Natural killer cell (primary cell): ENCODE results near the gene EEF1A2. TPM values are rescaled to one million over a fixed set of nuclear protein-coding genes. Genes with fewer than 3 reads are reported as not detected.

Source experiments
- ATAC-seq, 3 donors: fragments of 150-1000 bp in 2 of 3; fragments of 200-7000 bp in 1 of 3; cut with Tn5 transposase; 1 replicate in 1 of 3; 2 replicates in 2 of 3; pipeline ENCODE4 v1.10.0; 2021; ENCODE audit warnings: mild to moderate bottlenecking in 2 of 3, moderate library complexity in 2 of 3
- DNase-seq, 2 donors: peaks; one replicate each; pipeline versions ENCODE4 v3.0.0 to v3.0.0-alpha.2; 2013 to 2021; ENCODE audit warnings: mixed read lengths in 1 of 2
- H3K27ac ChIP-seq: one replicate; pipeline ENCODE4 v1.5.1; 2013; ENCODE audit warnings: mild to moderate bottlenecking, low read length
- H3K27me3 ChIP-seq: one replicate; pipeline ENCODE4 v1.6.1; 2013; ENCODE audit warnings: low read length; ENCODE audit not compliant: control insufficient read depth, insufficient read depth
- H3K36me3 ChIP-seq: one replicate; pipeline ENCODE4 v1.6.1; 2013; ENCODE audit warnings: low read length; ENCODE audit not compliant: control insufficient read depth, insufficient read depth
- H3K4me1 ChIP-seq: one replicate; pipeline ENCODE4 v1.6.1; 2013; ENCODE audit warnings: low read length; ENCODE audit not compliant: control insufficient read depth, insufficient read depth
- H3K4me3 ChIP-seq: one replicate; pipeline ENCODE4 v1.5.1; 2013; ENCODE audit warnings: low read length
- H3K9me3 ChIP-seq: one replicate; pipeline ENCODE4 v1.6.1; 2013; ENCODE audit warnings: low read length; ENCODE audit not compliant: control insufficient read depth, insufficient read depth
- H3K27ac Mint-ChIP-seq, 2 donors: one replicate each; pipeline ENCODE4 v1.8.0; 2022; ENCODE audit warnings: mild to moderate bottlenecking in 2 of 2, mixed read lengths in 2 of 2, moderate library complexity in 1 of 2
- H3K27me3 Mint-ChIP-seq, 2 donors: one replicate each; pipeline ENCODE4 v1.8.0; 2022; ENCODE audit warnings: low read depth in 2 of 2, mixed read lengths in 2 of 2
- H3K36me3 Mint-ChIP-seq: one replicate; pipeline ENCODE4 v1.8.0; 2022; ENCODE audit warnings: mixed read lengths
- H3K4me1 Mint-ChIP-seq, 2 donors: one replicate each; pipeline ENCODE4 v1.8.0; 2022; ENCODE audit warnings: mixed read lengths in 2 of 2
- H3K4me3 Mint-ChIP-seq: one replicate; pipeline ENCODE4 v1.8.0; 2022; ENCODE audit warnings: mild to moderate bottlenecking, moderate library complexity, mixed read lengths
- H3K9me3 Mint-ChIP-seq, 2 donors: one replicate each; pipeline ENCODE4 v1.8.0; 2022; ENCODE audit warnings: mixed read lengths in 2 of 2
- CTCF ChIP-seq: fragments of 200-600 bp; IDR thresholded peaks from one replicate; pipeline ENCODE4 v1.8.0; 2022; ENCODE audit warnings: antibody characterized with exemption
- WGBS: methylation state at CpG from one replicate; pipeline ENCODE4 v1.1.7; 2013; ENCODE audit warnings: missing lambda C conversion rate; ENCODE audit not compliant: insufficient coverage; 5-methylcytosine and 5-hydroxymethylcytosine counted together
- intact Hi-C: fragments of 100-400 bp; cut with micrococcal nuclease; formaldehyde crosslinking; loops from one replicate; pipeline ENCODE4 v1.14.2; 2022
- total RNA-seq, 4 donors: library from RNA; stranded (reverse); fragments of 120-200 nt in 1 of 4; gene quantifications; one replicate each; pipeline versions ENCODE4 v1.2.3 to v1.2.4, GENCODE V29; 2013 to 2022

Gene EEF1A2
- total RNA-seq, 3 donors from 2014 or later (not counting 1 experiment from before 2014, with no cell fraction given): 0.14 to 0.86 (median 0.35) TPM

GRCh38 chr20:63538204-63539091 lies 39.6 kb upstream of the EEF1A2 start:
- intact Hi-C loops: loop anchor here (2.0 to 5.0 kb wide), 5 partner anchors 119 to 582 kb away; partner anchors contain the start of genes RTEL1, SAMD10 and TPD52L2
- no peaks in the 10 kb centered on the region for H3K27me3 ChIP-seq
- Mint-ChIP-seq H3K4me3 (peak overlapping the region; percentile 80), H3K4me1 (peaks cover 0 to 20% of the 10 kb centered on the region in 2 donors), H3K27ac (peak overlapping the region; percentile 77 to 91), H3K36me3 (no peaks in the 10 kb centered on the region), H3K27me3 (no peaks in the 10 kb centered on the region), H3K9me3 (no peaks in the 10 kb centered on the region)
- DNase-seq (peak in 1 of 2 donors; percentile 82), ATAC-seq (peak; percentile 4 to 15 (median 11))
- H3K4me1 ChIP-seq: peaks cover 35% of the 10 kb centered on the region
- WGBS: 55% methylated on average over 24 of the region's 27 CpGs
- peak overlapping the region; percentile 42 for H3K4me3 ChIP-seq
- peak; percentile 47 for TF ChIP-seq CTCF
- no peaks in the 10 kb centered on the region for H3K9me3 ChIP-seq
- H3K36me3 ChIP-seq: no peaks in the 10 kb centered on the region
- H3K27ac ChIP-seq: peak overlapping the region; percentile 88

GRCh38 chr20:63537525-63538203 lies 38.8 kb upstream of the EEF1A2 start:
- intact Hi-C loops: loop anchor here (2.0 to 5.0 kb wide), 5 partner anchors 120 to 583 kb away; partner anchors contain the start of genes RTEL1, SAMD10 and TPD52L2
- 3% methylated on average over 34 of the region's 34 CpGs for WGBS
- Mint-ChIP-seq H3K27me3 (no peaks in the 10 kb centered on the region), H3K9me3 (no peaks in the 10 kb centered on the region), H3K4me3 (peak overlapping the region; percentile 80), H3K4me1 (peaks cover 0 to 20% of the 10 kb centered on the region in 2 donors), H3K27ac (peak overlapping the region; percentile 77 to 91), H3K36me3 (no peaks in the 10 kb centered on the region)
- H3K27me3 ChIP-seq: no peaks in the 10 kb centered on the region
- ATAC-seq: peak; percentile 93 to 97 (median 93)
- H3K9me3 ChIP-seq: no peaks in the 10 kb centered on the region
- peak; percentile 99 for TF ChIP-seq CTCF
- H3K4me1 ChIP-seq: peaks cover 32% of the 10 kb centered on the region
- peak overlapping the region; percentile 42 for H3K4me3 ChIP-seq
- peak; percentile 95 to 98 for DNase-seq
- H3K36me3 ChIP-seq: no peaks in the 10 kb centered on the region
- H3K27ac ChIP-seq: peak overlapping the region; percentile 88

GRCh38 chr20:63536997-63537524 lies 38.2 kb upstream of the EEF1A2 start, which contains the start of gene PTK6:
PTK6 (minus strand) TSS chr20:63537376; CDS start chr20:63537314, 62 bp downstream.
- ATAC-seq: peak in 1 of 3 donors; percentile 2
- Mint-ChIP-seq H3K27ac (peak within 1 kb of the TSS; percentile 77 to 91), H3K4me1 (peaks cover 0 to 20% of the 10 kb centered on the region in 2 donors)

More at GRCh38 chr20:63536997-63537524, 38.2 kb upstream of the EEF1A2 start, which contains the start of gene PTK6:
- WGBS: 63% methylated on average over 29 of the region's 29 CpGs
- H3K27me3 Mint-ChIP-seq: peaks cover 0 to 2% of the 10 kb centered on the region in 2 donors
- H3K36me3 Mint-ChIP-seq: no peaks in the 10 kb centered on the region
- intact Hi-C loops: loop anchor here (5.0 kb wide), 2 partner anchors 120 to 440 kb away; partner anchors contain the start of genes RTEL1 and SAMD10
- H3K4me1 ChIP-seq: peaks cover 26% of the 10 kb centered on the region
- no peak for DNase-seq
- TF ChIP-seq CTCF: no peak
- no peaks in the 10 kb centered on the region for H3K27me3 ChIP-seq
- H3K36me3 ChIP-seq: no peaks in the 10 kb centered on the region
- H3K27ac ChIP-seq: peak within 1 kb of the TSS; percentile 88
- peak within 1 kb of the TSS; percentile 80 for H3K4me3 Mint-ChIP-seq
- H3K4me3 ChIP-seq: peak within 1 kb of the TSS; percentile 42
- H3K9me3 Mint-ChIP-seq: no peaks in the 10 kb centered on the region
- no peaks in the 10 kb centered on the region for H3K9me3 ChIP-seq
